Tibial nerve (tissue), 4 donors: ENCODE data around the gene OR51F1. TPM values are rescaled to one million over a fixed set of nuclear protein-coding genes. Genes with fewer than 3 reads are reported as not detected.
"Not testable (repeated sequence)": the region's sequence is repeated elsewhere in the genome, so short reads cannot be mapped to it uniquely, and the experiment has no call there.

Experiments used
- DNase-seq, 2 donors: peaks; one replicate each; pipeline ENCODE4 v3.0.0-alpha.2; 2019; ENCODE audit warnings: low spot score in 2 of 2
- H3K27ac ChIP-seq, 4 donors: fragments of 200-600 bp; sonication (generic) in 3 of 4; one replicate each; pipeline ENCODE4 v1.5.1; 2017 to 2019; ENCODE audit warnings: mild to moderate bottlenecking in 1 of 4
- H3K27me3 ChIP-seq, 2 donors: fragments of 200-600 bp; sonication (generic) in 1 of 2; one replicate each; pipeline versions ENCODE4 v1.5.1 to v1.6.0; 2017 to 2019
- H3K36me3 ChIP-seq, 3 donors: fragments of 200-600 bp; sonication (generic); one replicate each; pipeline ENCODE4 v1.5.1; 2018 to 2019
- H3K4me1 ChIP-seq, 4 donors: fragments of 200-600 bp; sonication (generic) in 3 of 4; one replicate each; pipeline ENCODE4 v1.5.1; 2017 to 2019
- H3K4me3 ChIP-seq, 4 donors: fragments of 200-600 bp; sonication (generic) in 3 of 4; one replicate each; pipeline ENCODE4 v1.5.1; 2017 to 2019; ENCODE audit warnings: mild to moderate bottlenecking in 1 of 4, moderate library complexity in 1 of 4
- H3K9me3 ChIP-seq, 4 donors: fragments of 200-600 bp; sonication (generic) in 3 of 4; one replicate each; pipeline ENCODE4 v1.5.1; 2017 to 2019
- CTCF ChIP-seq, 5 experiments: fragments of 200-600 bp in 3 of 5; fragments of 450-650 bp in 2 of 5; sonication (generic) in 3 of 5; IDR thresholded peaks; one replicate each; pipeline ENCODE4 v1.5.1; 2016 to 2019; ENCODE audit warnings: antibody characterized with exemption in 5 of 5, mild to moderate bottlenecking in 3 of 5, moderate library complexity in 2 of 5
- EP300 ChIP-seq, 2 donors: sonication (generic); formaldehyde crosslinking; IDR thresholded peaks; one replicate each; pipeline ENCODE4 v1.6.1; 2017; ENCODE audit warnings: antibody characterized with exemption in 2 of 2, mild to moderate bottlenecking in 1 of 2
- POLR2A ChIP-seq, 2 donors: fragments of 450-650 bp; IDR thresholded peaks; one replicate each; pipeline ENCODE4 v1.6.1; 2017; ENCODE audit warnings: antibody characterized with exemption in 2 of 2, mild to moderate bottlenecking in 2 of 2, moderate library complexity in 2 of 2
- WGBS, 2 donors: methylation state at CpG; one replicate each; pipeline ENCODE4 v1.1.5; 2018; 5-methylcytosine and 5-hydroxymethylcytosine counted together
- total RNA-seq, 4 donors: library from RNA; depleted of rRNA; stranded (reverse); fragments of >200 nt; gene quantifications; one replicate each; pipeline ENCODE4 v1.1.0, GENCODE V29; 2016

The OR51F1 gene
- not detected for total RNA-seq

- Histone ChIP-seq H3K27me3 (no peaks in the 10 kb centered on the region), H3K4me1 (no peaks in the 10 kb centered on the region), H3K4me3 (no peak within 1 kb of the TSS), H3K36me3 (no peaks in the 10 kb centered on the region), H3K9me3 (no peaks in the 10 kb centered on the region), H3K27ac (no peak within 1 kb of the TSS)
- TF ChIP-seq POLR2A (IDR thresholded peaks at IDR 0.05) (no peak), CTCF (IDR thresholded peaks at IDR 0.05) (no peak), EP300 (IDR thresholded peaks at IDR 0.05) (no peak)
- no peak for DNase-seq
- 96 to 97% methylated on average over 1 of the region's 1 CpG for whole genome bisulfite sequencing, 2 donors
Observed at GRCh38 chr11:4769838-4770237, at the start of gene OR51F1. TSS of gene OR51F1 (minus strand) at chr11:4769938. CDS start at chr11:4769938, 0 bp downstream.

GRCh38 chr11:4809246-4809645, 39.5 kb upstream of the OR51F1 start:
- WGBS, 2 donors, result 91 to 96% methylated on average over 2 of the region's 2 CpGs
- no peaks in the 10 kb centered on the region for H3K4me1 ChIP-seq
- TF ChIP-seq POLR2A (IDR thresholded peaks at IDR 0.05), result no peak
- TF ChIP-seq EP300 (IDR thresholded peaks at IDR 0.05), result no peak
- no peak for TF ChIP-seq CTCF (IDR thresholded peaks at IDR 0.05)
- no peak overlapping the region for H3K4me3 ChIP-seq
- H3K36me3 ChIP-seq, result no peaks in the 10 kb centered on the region
- DNase-seq, result no peak
- no peaks in the 10 kb centered on the region for H3K9me3 ChIP-seq
- H3K27ac ChIP-seq, result no peak overlapping the region
- H3K27me3 ChIP-seq, result no peaks in the 10 kb centered on the region

- DNase-seq, result no peak
- 100% methylated on average over 1 of the region's 1 CpG for WGBS, 2 donors
Observed at GRCh38 chr11:4808476-4808875, 38.7 kb upstream of the OR51F1 start.

GRCh38 chr11:4804280-4804679, 34.5 kb upstream of the OR51F1 start, which contains the start of gene OR52R1:
TSS of gene OR52R1 (minus strand) at chr11:4804380. CDS start at chr11:4804380, 0 bp downstream.
- Histone ChIP-seq H3K4me3 (no peak within 1 kb of the TSS), H3K36me3 (no peaks in the 10 kb centered on the region), H3K4me1 (no peaks in the 10 kb centered on the region), H3K27ac (no peak within 1 kb of the TSS), H3K9me3 (no peaks in the 10 kb centered on the region), H3K27me3 (no peaks in the 10 kb centered on the region)
- DNase-seq, result no peak
- 88 to 90% methylated on average over 3 of the region's 3 CpGs for WGBS, 2 donors
- TF ChIP-seq CTCF (IDR thresholded peaks at IDR 0.05) (no peak), POLR2A (IDR thresholded peaks at IDR 0.05) (no peak), EP300 (IDR thresholded peaks at IDR 0.05) (no peak)

More at GRCh38 chr11:4808476-4808875, 38.7 kb upstream of the OR51F1 start:
- Histone ChIP-seq H3K4me3 (no peak overlapping the region), H3K36me3 (no peaks in the 10 kb centered on the region), H3K9me3 (no peaks in the 10 kb centered on the region), H3K27me3 (no peaks in the 10 kb centered on the region), H3K27ac (no peak overlapping the region), H3K4me1 (no peaks in the 10 kb centered on the region)
- no peak for TF ChIP-seq CTCF (IDR thresholded peaks at IDR 0.05)
- TF ChIP-seq EP300 (IDR thresholded peaks at IDR 0.05), result no peak
- TF ChIP-seq POLR2A (IDR thresholded peaks at IDR 0.05), result no peak

- H3K27me3 ChIP-seq, H3K4me1 ChIP-seq, H3K27ac ChIP-seq, H3K36me3 ChIP-seq, H3K9me3 ChIP-seq, DNase-seq, H3K4me3 ChIP-seq: not testable (repeated sequence)
- 83 to 89% methylated on average over 5 of the region's 5 CpGs for WGBS, 2 donors
Observed at GRCh38 chr11:4801316-4801715, 31.6 kb upstream of the OR51F1 start.
